H9 (cell line): ENCODE results near the gene STARD9. TPM values are rescaled to one million over a fixed set of nuclear protein-coding genes. Genes with fewer than 3 reads are reported as not detected.

ENCODE experiments used
- DNase-seq: peaks from one replicate; pipeline ENCODE4 v3.0.0-alpha.2; 2017
- H2AFZ ChIP-seq: one replicate; pipeline ENCODE4 v1.6.1; 2013; ENCODE audit warnings: mild to moderate bottlenecking, low read length, control low read depth, moderate library complexity
- H2AK5ac ChIP-seq: 2 replicates; pipeline ENCODE4 v1.6.1; 2013; ENCODE audit warnings: low read length, control low read depth, mixed read lengths; ENCODE audit not compliant: insufficient read length
- H2BK120ac ChIP-seq: one replicate; pipeline ENCODE4 v1.6.1; 2013; ENCODE audit warnings: low read depth, mild to moderate bottlenecking, low read length, control low read depth, inconsistent platforms; ENCODE audit not compliant: poor library complexity, severe bottlenecking
- H2BK12ac ChIP-seq: 2 replicates; pipeline ENCODE4 v1.6.1; 2013; ENCODE audit warnings: low read length, control low read depth, mixed read lengths, low read depth; ENCODE audit not compliant: insufficient read length
- H2BK15ac ChIP-seq: 2 replicates; pipeline ENCODE4 v1.6.1; 2013; ENCODE audit warnings: low read depth, low read length, control low read depth
- H2BK20ac ChIP-seq: one replicate; pipeline ENCODE4 v1.6.1; 2013; ENCODE audit warnings: low read depth, mild to moderate bottlenecking, low read length, control low read depth, inconsistent platforms; ENCODE audit not compliant: poor library complexity, severe bottlenecking
- H2BK5ac ChIP-seq: 2 replicates; pipeline ENCODE4 v1.6.1; 2013; ENCODE audit warnings: low read length, control low read depth, mixed read lengths; ENCODE audit not compliant: insufficient read length
- H3K14ac ChIP-seq: 2 replicates; pipeline ENCODE4 v1.6.1; 2013; ENCODE audit warnings: low read length, control low read depth; ENCODE audit not compliant: insufficient read depth
- H3K18ac ChIP-seq: 2 replicates; pipeline ENCODE4 v1.6.1; 2013; ENCODE audit warnings: low read depth, mild to moderate bottlenecking, mixed read lengths, low read length, control low read depth; ENCODE audit not compliant: insufficient read length
- H3K23ac ChIP-seq: 2 replicates; pipeline ENCODE4 v1.6.1; 2013; ENCODE audit warnings: low read length, control low read depth, mixed read lengths, low read depth; ENCODE audit not compliant: insufficient read length
- H3K23me2 ChIP-seq: 2 replicates; pipeline ENCODE4 v1.6.1; 2013; ENCODE audit warnings: low read depth, mild to moderate bottlenecking, mixed read lengths, low read length, control low read depth; ENCODE audit not compliant: insufficient read length, poor library complexity, severe bottlenecking
- H3K27ac ChIP-seq: 2 replicates; pipeline ENCODE4 v1.5.1; 2013; ENCODE audit warnings: low read length, control low read depth, mixed read lengths, low read depth; ENCODE audit not compliant: insufficient read length
- H3K27me3 ChIP-seq: 2 replicates; pipeline ENCODE4 v1.6.1; 2013; ENCODE audit warnings: low read length, control low read depth, inconsistent platforms; ENCODE audit not compliant: insufficient read depth
- H3K4ac ChIP-seq: 2 replicates; pipeline ENCODE4 v1.6.1; 2013; ENCODE audit warnings: low read depth, mild to moderate bottlenecking, control low read depth, inconsistent platforms, low read length, moderate library complexity
- H3K4me1 ChIP-seq: 2 replicates; pipeline ENCODE4 v1.6.1; 2013; ENCODE audit warnings: low read length, control low read depth, inconsistent platforms; ENCODE audit not compliant: insufficient read depth
- H3K4me2 ChIP-seq: 2 replicates; pipeline ENCODE4 v1.6.1; 2013; ENCODE audit warnings: low read length, control low read depth, mixed read lengths; ENCODE audit not compliant: insufficient read length, insufficient read depth
- H3K56ac ChIP-seq: 2 replicates; pipeline ENCODE4 v1.6.1; 2013; ENCODE audit warnings: low read depth, mild to moderate bottlenecking, mixed read lengths, low read length, control low read depth; ENCODE audit not compliant: insufficient read length
- H3K79me1 ChIP-seq: 2 replicates; pipeline ENCODE4 v1.6.1; 2013; ENCODE audit warnings: low read depth, mild to moderate bottlenecking, moderate library complexity, low read length, control low read depth, inconsistent platforms; ENCODE audit not compliant: insufficient read depth, poor library complexity, severe bottlenecking
- H3K79me2 ChIP-seq: 2 replicates; pipeline ENCODE4 v1.6.1; 2013; ENCODE audit warnings: low read length, control low read depth, inconsistent platforms; ENCODE audit not compliant: insufficient read depth
- H3K9ac ChIP-seq: 2 replicates; pipeline ENCODE4 v1.6.1; 2013; ENCODE audit warnings: low read length, control low read depth, mixed read lengths; ENCODE audit not compliant: insufficient read length; ENCODE audit errors: extremely low read depth
- H3K9me3 ChIP-seq: one replicate; pipeline ENCODE4 v1.6.1; 2013; ENCODE audit warnings: low read depth, low read length, inconsistent platforms; ENCODE audit not compliant: control insufficient read depth
- H3T11ph ChIP-seq: one replicate; pipeline ENCODE4 v1.6.1; 2013; ENCODE audit warnings: mild to moderate bottlenecking, low read length, control low read depth, inconsistent platforms
- H4K20me1 ChIP-seq: one replicate; pipeline ENCODE4 v1.6.1; 2013; ENCODE audit not compliant: control insufficient read depth, insufficient read length, insufficient read depth
- H4K5ac ChIP-seq: 2 replicates; pipeline ENCODE4 v1.6.1; 2013; ENCODE audit warnings: low read depth, mild to moderate bottlenecking, mixed read lengths, low read length, control low read depth; ENCODE audit not compliant: insufficient read length
- H4K8ac ChIP-seq: replicated peaks from 2 replicates; pipeline ENCODE4 v1.6.1; 2013; ENCODE audit warnings: low read length, control low read depth, mixed read lengths, low read depth; ENCODE audit not compliant: insufficient read length
- H4K91ac ChIP-seq: 2 replicates; pipeline ENCODE4 v1.6.1; 2013; ENCODE audit warnings: low read depth, mild to moderate bottlenecking, moderate library complexity, mixed read lengths, low read length, control low read depth; ENCODE audit not compliant: insufficient read length
- H3K27ac Mint-ChIP-seq, 3 experiments: 2 replicates in 2 of 3; 3 replicates in 1 of 3; pipeline ENCODE4 v1.8.0; 2020 to 2021; ENCODE audit warnings: mixed read lengths in 3 of 3, mild to moderate bottlenecking in 1 of 3, moderate library complexity in 1 of 3
- H3K27me3 Mint-ChIP-seq: 2 replicates; pipeline ENCODE4 v1.8.0; 2021; ENCODE audit warnings: low read depth, mild to moderate bottlenecking, moderate library complexity, mixed read lengths
- H3K36me3 Mint-ChIP-seq, 3 experiments: 2 replicates in 2 of 3; 3 replicates in 1 of 3; pipeline ENCODE4 v1.8.0; 2020 to 2021; ENCODE audit warnings: low read depth in 3 of 3, mixed read lengths in 3 of 3; ENCODE audit not compliant: insufficient read depth in 1 of 3
- H3K4me1 Mint-ChIP-seq, 2 experiments: 2 replicates each; pipeline ENCODE4 v1.8.0; 2020; ENCODE audit warnings: mixed read lengths in 2 of 2
- H3K4me3 Mint-ChIP-seq, 2 experiments: 2 replicates in 1 of 2; 3 replicates in 1 of 2; pipeline ENCODE4 v1.8.0; 2020 to 2021; ENCODE audit warnings: mild to moderate bottlenecking in 2 of 2, mixed read lengths in 2 of 2, moderate library complexity in 1 of 2
- H3K9me3 Mint-ChIP-seq, 2 experiments: 2 replicates in 1 of 2; 3 replicates in 1 of 2; pipeline ENCODE4 v1.8.0; 2020; ENCODE audit warnings: mild to moderate bottlenecking in 2 of 2, mixed read lengths in 2 of 2, moderate library complexity in 1 of 2
- WGBS: extraction: QIAGEN DNeasy Blood & Tissue Kit; methylation state at CpG from one replicate; pipeline ENCODE4 v1.1.7; 2013; ENCODE audit warnings: missing lambda C conversion rate, low lambda C conversion rate, mixed read lengths; ENCODE audit not compliant: insufficient read length; ENCODE audit errors: extremely low coverage; 5-methylcytosine and 5-hydroxymethylcytosine counted together
- total RNA-seq: library from RNA; stranded (reverse); gene quantifications from 2 replicates; pipeline ENCODE4 v1.2.1, GENCODE V29; 2021
- TF ChIP-seq, protein P1 (sequence below): fragments of 200-600 bp; sonication (generic); conservative IDR thresholded peaks from 3 replicates; pipeline ENCODE4 v1.8.0; 2021; ENCODE audit warnings: antibody characterized with exemption, mild to moderate bottlenecking

The STARD9 gene
- total RNA-seq, 1 experiment from 2014 or later = 6.9 TPM

DNA sequence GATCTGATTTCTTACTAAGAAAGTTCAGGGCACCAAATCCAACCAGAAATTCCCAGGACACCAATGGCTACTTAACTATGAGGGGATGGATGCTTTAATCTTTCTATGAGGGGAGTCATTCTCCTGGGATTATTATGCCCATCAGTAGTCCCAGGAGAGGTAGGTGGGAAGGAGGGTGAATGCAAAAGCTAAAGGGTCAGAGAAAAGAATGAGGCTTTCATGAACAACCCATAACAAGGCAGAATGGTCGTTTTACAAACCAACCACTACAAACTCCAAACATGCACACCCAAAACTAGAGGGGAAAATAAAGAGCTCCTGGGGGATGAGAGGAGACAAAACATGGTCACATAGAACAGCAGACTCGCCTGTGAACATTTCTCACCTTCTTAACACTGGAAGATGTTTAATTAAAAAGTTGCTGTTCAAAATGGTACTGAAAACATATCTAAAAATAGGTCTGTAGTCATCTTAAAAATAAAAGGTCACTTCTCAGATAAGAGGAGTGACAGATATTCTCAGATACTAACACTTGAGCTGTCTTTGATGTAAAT, 3.7 kb downstream of the STARD9 start:
- H4K5ac ChIP-seq = no peak overlapping the region
- TF ChIP-seq, protein P1, sequence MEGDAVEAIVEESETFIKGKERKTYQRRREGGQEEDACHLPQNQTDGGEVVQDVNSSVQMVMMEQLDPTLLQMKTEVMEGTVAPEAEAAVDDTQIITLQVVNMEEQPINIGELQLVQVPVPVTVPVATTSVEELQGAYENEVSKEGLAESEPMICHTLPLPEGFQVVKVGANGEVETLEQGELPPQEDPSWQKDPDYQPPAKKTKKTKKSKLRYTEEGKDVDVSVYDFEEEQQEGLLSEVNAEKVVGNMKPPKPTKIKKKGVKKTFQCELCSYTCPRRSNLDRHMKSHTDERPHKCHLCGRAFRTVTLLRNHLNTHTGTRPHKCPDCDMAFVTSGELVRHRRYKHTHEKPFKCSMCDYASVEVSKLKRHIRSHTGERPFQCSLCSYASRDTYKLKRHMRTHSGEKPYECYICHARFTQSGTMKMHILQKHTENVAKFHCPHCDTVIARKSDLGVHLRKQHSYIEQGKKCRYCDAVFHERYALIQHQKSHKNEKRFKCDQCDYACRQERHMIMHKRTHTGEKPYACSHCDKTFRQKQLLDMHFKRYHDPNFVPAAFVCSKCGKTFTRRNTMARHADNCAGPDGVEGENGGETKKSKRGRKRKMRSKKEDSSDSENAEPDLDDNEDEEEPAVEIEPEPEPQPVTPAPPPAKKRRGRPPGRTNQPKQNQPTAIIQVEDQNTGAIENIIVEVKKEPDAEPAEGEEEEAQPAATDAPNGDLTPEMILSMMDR = no peak
- H4K91ac ChIP-seq = no peak overlapping the region
- Mint-ChIP-seq H3K4me3 (no peak overlapping the region), H3K9me3 (0 out of 5 replicates have a peak, but pooled peaks cover 0 to 2% of the 10 kb centered on the region in 2 experiments), H3K36me3 (no peaks in the 10 kb centered on the region), H3K27ac (no peak overlapping the region), H3K4me1 (peaks cover 40 to 41% of the 10 kb centered on the region in 2 experiments), H3K27me3 (peaks cover 74% of the 10 kb centered on the region)
- no peak overlapping the region for H2AFZ ChIP-seq
- H2BK120ac ChIP-seq = no peak overlapping the region
- H3K9me3 ChIP-seq = no peaks in the 10 kb centered on the region
- no peaks in the 10 kb centered on the region for H3K79me2 ChIP-seq
- H2BK12ac ChIP-seq = no peak overlapping the region
- no peaks in the 10 kb centered on the region; the same call in 1 of the 2 replicates for H3K4me1 ChIP-seq
- H3T11ph ChIP-seq = no peak overlapping the region
- peaks cover 13% of the 10 kb centered on the region for H3K23me2 ChIP-seq
- no peak overlapping the region for H4K8ac ChIP-seq
- no peak overlapping the region for H2BK15ac ChIP-seq
- H3K14ac ChIP-seq = no peak overlapping the region
- H3K23ac ChIP-seq = no peak overlapping the region
- no peaks in the 10 kb centered on the region for H4K20me1 ChIP-seq
- peaks cover 7% of the 10 kb centered on the region; the same call in 1 of the 2 replicates for H3K27me3 ChIP-seq
- no peak overlapping the region for H3K18ac ChIP-seq
- no peak overlapping the region for H3K4me2 ChIP-seq
- H2AK5ac ChIP-seq = no peak overlapping the region
- H2BK5ac ChIP-seq = no peak overlapping the region
- no peaks in the 10 kb centered on the region for H3K79me1 ChIP-seq
- no peak overlapping the region for H3K9ac ChIP-seq
- no peak for DNase-seq
- no peak overlapping the region for H3K56ac ChIP-seq
- H2BK20ac ChIP-seq = no peak overlapping the region
- no peak overlapping the region for H3K4ac ChIP-seq
- H3K27ac ChIP-seq = no peak overlapping the region
- WGBS = no CpG with 5 or more reads among the region's 2 CpGs
